ENCODE results near the gene STARD7. TPM values are rescaled to one million over a fixed set of nuclear protein-coding genes. Genes with fewer than 3 reads are reported as not detected.

Gene STARD7
- total RNA-seq, 2 donors from 2014 or later = 145 to 159 TPM

DNA sequence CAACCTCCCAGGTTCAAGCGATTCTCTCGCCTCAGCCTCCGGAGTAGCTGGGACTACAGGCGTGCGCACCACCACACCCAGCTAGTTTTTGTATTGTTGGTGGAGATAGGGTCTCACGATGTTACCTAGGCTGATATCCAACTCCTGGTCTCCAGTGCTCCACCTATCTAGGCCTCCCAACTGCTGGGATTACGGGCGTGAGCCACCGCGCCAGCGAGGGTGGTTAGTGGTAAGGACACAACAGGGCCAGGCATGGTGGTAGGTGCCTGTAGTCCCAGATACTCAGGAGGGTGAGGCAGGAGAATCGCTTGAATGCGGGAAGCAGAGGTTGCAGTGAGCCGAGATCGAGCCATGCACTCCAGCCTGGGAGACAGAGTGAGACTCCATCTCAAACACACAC lies 36.8 kb downstream of the STARD7 start:
- Mint-ChIP-seq H3K9me3 (peaks cover 6% of the 10 kb centered on the region), H3K27me3 (ENCODE audit: insufficient read depth) (no peaks in the 10 kb centered on the region), H3K4me3 (no peak overlapping the region), H3K27ac (no peak overlapping the region), H3K4me1 (no peaks in the 10 kb centered on the region), H3K36me3 (ENCODE audit: low read depth) (no peaks in the 10 kb centered on the region)
- H3K27ac ChIP-seq (ENCODE audit: low read depth, low read length) = no peak overlapping the region
- H3K9ac ChIP-seq (ENCODE audit: extremely low read depth, low read length, poor library complexity, severe bottlenecking) = no peak overlapping the region
- no peaks in the 10 kb centered on the region for H3K4me1 ChIP-seq (ENCODE audit: control insufficient read depth, insufficient read depth, low read length)
- H3K4me3 ChIP-seq (ENCODE audit: low read length) = no peak overlapping the region
- H3K36me3 ChIP-seq (ENCODE audit: control insufficient read depth, insufficient read depth, low read length) = no peaks in the 10 kb centered on the region
- no peaks in the 10 kb centered on the region for H3K27me3 ChIP-seq (ENCODE audit: control insufficient read depth, insufficient read depth, low read length, poor library complexity, severe bottlenecking)
- DNase-seq = no peak
- H3K9me3 ChIP-seq (ENCODE audit: control insufficient read depth, low read length) = peaks cover 7% of the 10 kb centered on the region
- TF ChIP-seq, protein P1, sequence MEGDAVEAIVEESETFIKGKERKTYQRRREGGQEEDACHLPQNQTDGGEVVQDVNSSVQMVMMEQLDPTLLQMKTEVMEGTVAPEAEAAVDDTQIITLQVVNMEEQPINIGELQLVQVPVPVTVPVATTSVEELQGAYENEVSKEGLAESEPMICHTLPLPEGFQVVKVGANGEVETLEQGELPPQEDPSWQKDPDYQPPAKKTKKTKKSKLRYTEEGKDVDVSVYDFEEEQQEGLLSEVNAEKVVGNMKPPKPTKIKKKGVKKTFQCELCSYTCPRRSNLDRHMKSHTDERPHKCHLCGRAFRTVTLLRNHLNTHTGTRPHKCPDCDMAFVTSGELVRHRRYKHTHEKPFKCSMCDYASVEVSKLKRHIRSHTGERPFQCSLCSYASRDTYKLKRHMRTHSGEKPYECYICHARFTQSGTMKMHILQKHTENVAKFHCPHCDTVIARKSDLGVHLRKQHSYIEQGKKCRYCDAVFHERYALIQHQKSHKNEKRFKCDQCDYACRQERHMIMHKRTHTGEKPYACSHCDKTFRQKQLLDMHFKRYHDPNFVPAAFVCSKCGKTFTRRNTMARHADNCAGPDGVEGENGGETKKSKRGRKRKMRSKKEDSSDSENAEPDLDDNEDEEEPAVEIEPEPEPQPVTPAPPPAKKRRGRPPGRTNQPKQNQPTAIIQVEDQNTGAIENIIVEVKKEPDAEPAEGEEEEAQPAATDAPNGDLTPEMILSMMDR (conservative IDR thresholded peaks at IDR 0.05) = no peak
- WGBS, 2 experiments (ENCODE audit: insufficient coverage in 1 of 2, insufficient read length in 1 of 2) = 91 to 99% methylated on average over 10 to 15 of the region's 15 CpGs

DNA sequence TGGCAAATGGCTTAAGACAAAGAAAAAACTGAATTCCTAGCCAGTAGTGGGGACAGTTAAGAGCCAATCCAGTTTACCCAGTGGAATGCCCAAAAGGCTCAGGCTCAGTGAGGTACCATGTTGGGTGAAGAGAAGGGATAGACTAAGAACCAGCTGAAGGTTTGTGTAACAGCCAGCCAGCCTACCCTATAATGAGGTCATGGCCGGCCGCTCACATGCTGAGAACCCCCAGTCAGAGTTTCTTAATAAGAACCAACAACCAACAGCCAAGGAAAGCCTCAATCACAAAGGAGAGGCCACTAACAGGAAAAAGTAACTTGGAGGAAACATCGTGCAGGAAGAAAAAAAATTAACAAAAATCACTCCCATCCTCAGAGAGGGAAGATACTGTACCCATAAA lies 38.0 kb downstream of the STARD7 start:
- no peaks in the 10 kb centered on the region for H3K27me3 Mint-ChIP-seq (ENCODE audit: insufficient read depth)
- WGBS, 2 experiments (ENCODE audit: insufficient coverage in 1 of 2, insufficient read length in 1 of 2) = 95% methylated on average over 3 of the region's 3 CpGs; no CpG with 5 or more reads in 1 of the 2 experiments
- Histone ChIP-seq H3K9ac (ENCODE audit: extremely low read depth, low read length, poor library complexity, severe bottlenecking) (no peak overlapping the region), H3K9me3 (ENCODE audit: control insufficient read depth, low read length) (peaks cover 7% of the 10 kb centered on the region), H3K27me3 (ENCODE audit: control insufficient read depth, insufficient read depth, low read length, poor library complexity, severe bottlenecking) (no peaks in the 10 kb centered on the region), H3K27ac (ENCODE audit: low read depth, low read length) (no peak overlapping the region), H3K36me3 (ENCODE audit: control insufficient read depth, insufficient read depth, low read length) (no peaks in the 10 kb centered on the region), H3K4me3 (ENCODE audit: low read length) (no peak overlapping the region), H3K4me1 (ENCODE audit: control insufficient read depth, insufficient read depth, low read length) (no peaks in the 10 kb centered on the region)
- H3K4me1 Mint-ChIP-seq = no peaks in the 10 kb centered on the region
- H3K36me3 Mint-ChIP-seq (ENCODE audit: low read depth) = no peaks in the 10 kb centered on the region
- no peak for DNase-seq
- no peak overlapping the region for H3K4me3 Mint-ChIP-seq
- peaks cover 6% of the 10 kb centered on the region for H3K9me3 Mint-ChIP-seq
- no peak overlapping the region for H3K27ac Mint-ChIP-seq
- TF ChIP-seq, protein P1 (conservative IDR thresholded peaks at IDR 0.05) = no peak

DNA sequence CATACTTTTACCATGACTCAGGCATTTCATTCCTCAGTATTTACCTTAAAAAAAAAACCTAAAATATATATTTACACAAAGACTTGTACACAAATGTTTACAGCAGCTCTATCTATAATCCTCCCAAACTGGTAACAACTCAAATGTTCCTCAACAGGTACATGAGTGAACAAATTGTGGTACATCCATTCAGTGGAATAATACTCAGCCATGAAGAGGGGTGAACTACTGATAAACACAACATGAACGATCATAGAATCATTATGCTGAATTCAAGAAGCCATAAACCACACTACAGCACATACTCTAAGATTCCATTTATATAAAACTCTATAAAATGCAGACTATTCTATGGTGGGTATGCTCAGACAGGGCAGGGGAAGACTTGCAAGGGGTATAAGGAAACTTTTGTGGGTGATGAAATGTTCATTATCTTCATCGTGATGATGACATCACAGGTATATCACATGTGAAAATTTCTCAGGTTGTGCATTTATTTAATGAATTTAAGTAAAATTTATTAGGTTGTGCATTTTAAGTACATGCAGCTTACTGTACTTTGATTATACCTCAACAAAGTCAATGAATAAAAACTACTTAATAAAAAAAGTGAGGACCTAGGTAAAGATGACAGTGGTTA lies 38.6 kb downstream of the STARD7 start:
- H3K27ac Mint-ChIP-seq = no peak overlapping the region

More for the DNA sequence above, 38.6 kb downstream of the STARD7 start:
- 88 to 100% methylated on average over 1 to 2 of the region's 2 CpGs for WGBS, 2 experiments (ENCODE audit: insufficient coverage in 1 of 2, insufficient read length in 1 of 2)
- DNase-seq = no peak
- H3K27ac ChIP-seq (ENCODE audit: low read depth, low read length) = no peak overlapping the region
- H3K9me3 ChIP-seq (ENCODE audit: control insufficient read depth, low read length) = peaks cover 7% of the 10 kb centered on the region
- no peaks in the 10 kb centered on the region for H3K4me1 ChIP-seq (ENCODE audit: control insufficient read depth, insufficient read depth, low read length)
- no peaks in the 10 kb centered on the region for H3K36me3 ChIP-seq (ENCODE audit: control insufficient read depth, insufficient read depth, low read length)
- Mint-ChIP-seq H3K4me3 (no peak overlapping the region), H3K27me3 (ENCODE audit: insufficient read depth) (no peaks in the 10 kb centered on the region), H3K4me1 (no peaks in the 10 kb centered on the region), H3K36me3 (ENCODE audit: low read depth) (no peaks in the 10 kb centered on the region), H3K9me3 (peaks cover 6% of the 10 kb centered on the region)
- peak overlapping the region; percentile 28 for H3K4me3 ChIP-seq (ENCODE audit: low read length)
- H3K27me3 ChIP-seq (ENCODE audit: control insufficient read depth, insufficient read depth, low read length, poor library complexity, severe bottlenecking) = no peaks in the 10 kb centered on the region
- no peak overlapping the region for H3K9ac ChIP-seq (ENCODE audit: extremely low read depth, low read length, poor library complexity, severe bottlenecking)
- TF ChIP-seq, protein P1 (conservative IDR thresholded peaks at IDR 0.05) = no peak

Measured in endodermal cell (in vitro differentiated cells).